Loucy (cell line): Measurements from ENCODE around the gene DMGDH.

Experiments
- H2AFZ ChIP-seq: fragments of 200-600 bp; sonication (generic); 2 replicates; pipeline ENCODE4 v1.6.0; 2016; ENCODE audit warnings: antibody characterized with exemption, mild to moderate bottlenecking, low read length, moderate library complexity
- H3F3A ChIP-seq: fragments of 200-600 bp; 2 replicates; pipeline ENCODE4 v1.6.0; 2016; ENCODE audit warnings: antibody characterized with exemption, low read depth, mild to moderate bottlenecking
- H3K27me3 ChIP-seq: fragments of 200-600 bp; sonication (generic); 2 replicates; pipeline ENCODE4 v1.6.1; 2014; ENCODE audit warnings: low read length, mild to moderate bottlenecking; ENCODE audit not compliant: insufficient read depth, poor library complexity, severe bottlenecking
- H3K36me3 ChIP-seq: fragments of 200-600 bp; sonication (generic); 2 replicates; pipeline ENCODE4 v1.6.1; 2016; ENCODE audit warnings: low read length; ENCODE audit not compliant: insufficient read depth
- H3K4me1 ChIP-seq: fragments of 200-600 bp; sonication (generic); 2 replicates; pipeline ENCODE4 v1.5.1; 2014; ENCODE audit warnings: low read length, mild to moderate bottlenecking; ENCODE audit not compliant: insufficient read depth, poor library complexity, severe bottlenecking
- H3K4me2 ChIP-seq: fragments of 200-600 bp; sonication (generic); 2 replicates; pipeline ENCODE4 v1.6.0; 2014; ENCODE audit warnings: antibody characterized with exemption, low read length, low read depth, mild to moderate bottlenecking; ENCODE audit not compliant: poor library complexity, severe bottlenecking
- H3K4me3 ChIP-seq: fragments of 200-600 bp; sonication (generic); 2 replicates; pipeline ENCODE4 v1.5.1; 2014; ENCODE audit warnings: low read length, mild to moderate bottlenecking, mixed read lengths; ENCODE audit not compliant: poor library complexity, severe bottlenecking
- H3K79me2 ChIP-seq: fragments of 200-600 bp; sonication (generic); 2 replicates; pipeline ENCODE4 v1.6.1; 2014; ENCODE audit warnings: low read length; ENCODE audit not compliant: insufficient read depth
- H3K9ac ChIP-seq: fragments of 200-600 bp; sonication (generic); 2 replicates; pipeline ENCODE4 v1.6.0; 2014; ENCODE audit warnings: mild to moderate bottlenecking, low read depth, low read length, moderate library complexity; ENCODE audit not compliant: poor library complexity, severe bottlenecking
- H3K9me2 ChIP-seq: fragments of 200-600 bp; sonication (generic); replicated peaks from 2 replicates; pipeline ENCODE4 v1.6.1; 2016; ENCODE audit warnings: low read depth, low read length, mixed read lengths
- H3K9me3 ChIP-seq: fragments of 200-600 bp; sonication (generic); 2 replicates; pipeline ENCODE4 v1.6.1; 2014; ENCODE audit warnings: mild to moderate bottlenecking, antibody characterized with exemption, low read length, low read depth; ENCODE audit not compliant: insufficient read depth
- H4K20me1 ChIP-seq: fragments of 200-600 bp; sonication (generic); 2 replicates; pipeline ENCODE4 v1.6.0; 2014; ENCODE audit warnings: antibody characterized with exemption, low read length, mild to moderate bottlenecking; ENCODE audit not compliant: insufficient read depth, poor library complexity, severe bottlenecking
- CTCF ChIP-seq: fragments of 200-600 bp; sonication (generic); conservative IDR thresholded peaks from 2 replicates; pipeline ENCODE4 v1.5.1; 2014; ENCODE audit warnings: mild to moderate bottlenecking, antibody characterized with exemption, low read length
- EZH2phosphoT487 ChIP-seq: fragments of 200-600 bp; IDR thresholded peaks from 2 replicates; pipeline ENCODE4 v1.6.1; 2018; ENCODE audit warnings: antibody characterized with exemption, mild to moderate bottlenecking, moderate library complexity, borderline replicate concordance

The DMGDH gene

GRCh38 chr5:78968781-78969180, 100.7 kb downstream of the DMGDH start:
- Histone ChIP-seq H3F3A (no peaks in the 10 kb centered on the region), H4K20me1 (no peaks in the 10 kb centered on the region), H3K4me1 (no peaks in the 10 kb centered on the region), H3K9me2 (no peaks in the 10 kb centered on the region), H3K4me2 (no peak overlapping the region), H3K9ac (no peak overlapping the region), H3K79me2 (no peaks in the 10 kb centered on the region), H3K36me3 (peaks cover 10% of the 10 kb centered on the region; the same call in 1 of the 2 replicates), H3K9me3 (no peaks in the 10 kb centered on the region), H3K4me3 (no peak overlapping the region), H3K27me3 (no peaks in the 10 kb centered on the region), H2AFZ (no peak overlapping the region)
- TF ChIP-seq EZH2phosphoT487 (no peak), CTCF (no peak)

- Histone ChIP-seq H3K36me3 (peaks cover 13% of the 10 kb centered on the region; the same call in 1 of the 2 replicates), H2AFZ (no peak overlapping the region), H4K20me1 (no peaks in the 10 kb centered on the region), H3K4me2 (no peak overlapping the region), H3K27me3 (no peaks in the 10 kb centered on the region), H3K4me3 (no peak overlapping the region), H3K9me3 (no peaks in the 10 kb centered on the region), H3K9me2 (no peaks in the 10 kb centered on the region), H3K4me1 (no peaks in the 10 kb centered on the region), H3K9ac (no peak overlapping the region), H3K79me2 (no peaks in the 10 kb centered on the region), H3F3A (no peaks in the 10 kb centered on the region)
- TF ChIP-seq CTCF = peak; percentile 58
- no peak for TF ChIP-seq EZH2phosphoT487
Measured at GRCh38 chr5:78964889-78965288, 104.6 kb downstream of the DMGDH start.

DNA sequence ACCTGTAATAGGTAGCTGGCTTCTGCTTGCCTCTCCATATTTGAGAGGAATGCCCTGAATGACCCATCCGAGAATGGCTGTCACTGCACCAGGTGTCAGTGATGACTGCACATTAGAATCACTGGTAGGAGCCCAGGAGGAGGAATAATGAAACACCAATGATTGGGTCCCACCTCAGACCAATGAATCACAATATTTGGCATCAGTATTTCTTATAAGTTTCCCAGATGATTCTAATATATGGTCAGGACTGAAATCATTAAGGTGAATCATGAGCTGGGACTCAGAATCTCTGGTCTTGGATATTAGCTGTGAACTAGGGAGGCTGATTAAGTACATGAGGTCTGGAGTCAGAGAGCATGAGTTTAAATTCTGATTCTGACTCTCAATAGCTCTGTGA, 107.7 kb downstream of the DMGDH start:
- no peaks in the 10 kb centered on the region for H3F3A ChIP-seq
- H3K4me2 ChIP-seq = no peak overlapping the region

More for the DNA sequence above, 107.7 kb downstream of the DMGDH start:
- no peaks in the 10 kb centered on the region for H3K79me2 ChIP-seq
- TF ChIP-seq CTCF (no peak), EZH2phosphoT487 (no peak)
- H3K36me3 ChIP-seq = peaks cover 13% of the 10 kb centered on the region; the same call in 1 of the 2 replicates
- no peak overlapping the region for H3K4me3 ChIP-seq
- H3K27me3 ChIP-seq = no peaks in the 10 kb centered on the region
- no peaks in the 10 kb centered on the region for H3K9me2 ChIP-seq
- H3K9me3 ChIP-seq = no peaks in the 10 kb centered on the region
- no peak overlapping the region for H2AFZ ChIP-seq
- H4K20me1 ChIP-seq = no peaks in the 10 kb centered on the region
- H3K4me1 ChIP-seq = no peaks in the 10 kb centered on the region
- H3K9ac ChIP-seq = no peak overlapping the region
